Loucy (cell line): ENCODE measurements around the gene APBA3.

Experiments
- H2AFZ ChIP-seq: fragments of 200-600 bp; sonication (generic); 2 replicates; pipeline ENCODE4 v1.6.0; 2016; ENCODE audit warnings: antibody characterized with exemption, mild to moderate bottlenecking, low read length, moderate library complexity
- H3F3A ChIP-seq: fragments of 200-600 bp; 2 replicates; pipeline ENCODE4 v1.6.0; 2016; ENCODE audit warnings: antibody characterized with exemption, low read depth, mild to moderate bottlenecking
- H3K27me3 ChIP-seq: fragments of 200-600 bp; sonication (generic); 2 replicates; pipeline ENCODE4 v1.6.1; 2014; ENCODE audit warnings: low read length, mild to moderate bottlenecking; ENCODE audit not compliant: insufficient read depth, poor library complexity, severe bottlenecking
- H3K36me3 ChIP-seq: fragments of 200-600 bp; sonication (generic); 2 replicates; pipeline ENCODE4 v1.6.1; 2016; ENCODE audit warnings: low read length; ENCODE audit not compliant: insufficient read depth
- H3K4me1 ChIP-seq: fragments of 200-600 bp; sonication (generic); 2 replicates; pipeline ENCODE4 v1.5.1; 2014; ENCODE audit warnings: low read length, mild to moderate bottlenecking; ENCODE audit not compliant: insufficient read depth, poor library complexity, severe bottlenecking
- H3K4me2 ChIP-seq: fragments of 200-600 bp; sonication (generic); 2 replicates; pipeline ENCODE4 v1.6.0; 2014; ENCODE audit warnings: antibody characterized with exemption, low read length, low read depth, mild to moderate bottlenecking; ENCODE audit not compliant: poor library complexity, severe bottlenecking
- H3K4me3 ChIP-seq: fragments of 200-600 bp; sonication (generic); 2 replicates; pipeline ENCODE4 v1.5.1; 2014; ENCODE audit warnings: low read length, mild to moderate bottlenecking, mixed read lengths; ENCODE audit not compliant: poor library complexity, severe bottlenecking
- H3K79me2 ChIP-seq: fragments of 200-600 bp; sonication (generic); 2 replicates; pipeline ENCODE4 v1.6.1; 2014; ENCODE audit warnings: low read length; ENCODE audit not compliant: insufficient read depth
- H3K9ac ChIP-seq: fragments of 200-600 bp; sonication (generic); 2 replicates; pipeline ENCODE4 v1.6.0; 2014; ENCODE audit warnings: mild to moderate bottlenecking, low read depth, low read length, moderate library complexity; ENCODE audit not compliant: poor library complexity, severe bottlenecking
- H3K9me2 ChIP-seq: fragments of 200-600 bp; sonication (generic); replicated peaks from 2 replicates; pipeline ENCODE4 v1.6.1; 2016; ENCODE audit warnings: low read depth, low read length, mixed read lengths
- H3K9me3 ChIP-seq: fragments of 200-600 bp; sonication (generic); 2 replicates; pipeline ENCODE4 v1.6.1; 2014; ENCODE audit warnings: mild to moderate bottlenecking, antibody characterized with exemption, low read length, low read depth; ENCODE audit not compliant: insufficient read depth
- H4K20me1 ChIP-seq: fragments of 200-600 bp; sonication (generic); 2 replicates; pipeline ENCODE4 v1.6.0; 2014; ENCODE audit warnings: antibody characterized with exemption, low read length, mild to moderate bottlenecking; ENCODE audit not compliant: insufficient read depth, poor library complexity, severe bottlenecking
- CTCF ChIP-seq: fragments of 200-600 bp; sonication (generic); conservative IDR thresholded peaks from 2 replicates; pipeline ENCODE4 v1.5.1; 2014; ENCODE audit warnings: mild to moderate bottlenecking, antibody characterized with exemption, low read length
- EZH2phosphoT487 ChIP-seq: fragments of 200-600 bp; IDR thresholded peaks from 2 replicates; pipeline ENCODE4 v1.6.1; 2018; ENCODE audit warnings: antibody characterized with exemption, mild to moderate bottlenecking, moderate library complexity, borderline replicate concordance

Gene APBA3

GRCh38 chr19:3803114-3803888, 41.8 kb upstream of the APBA3 start:
- Histone ChIP-seq H3K36me3 (no peaks in the 10 kb centered on the region), H4K20me1 (no peaks in the 10 kb centered on the region), H3K4me3 (no peak overlapping the region), H3K9ac (no peak overlapping the region), H3K9me3 (no peaks in the 10 kb centered on the region), H3K4me1 (peaks cover 15% of the 10 kb centered on the region), H3K79me2 (no peaks in the 10 kb centered on the region), H3K4me2 (no peak overlapping the region), H3K27me3 (no peaks in the 10 kb centered on the region), H3K9me2 (no peaks in the 10 kb centered on the region), H2AFZ (no peak overlapping the region), H3F3A (no peaks in the 10 kb centered on the region)
- TF ChIP-seq CTCF (no peak), EZH2phosphoT487 (no peak)

DNA sequence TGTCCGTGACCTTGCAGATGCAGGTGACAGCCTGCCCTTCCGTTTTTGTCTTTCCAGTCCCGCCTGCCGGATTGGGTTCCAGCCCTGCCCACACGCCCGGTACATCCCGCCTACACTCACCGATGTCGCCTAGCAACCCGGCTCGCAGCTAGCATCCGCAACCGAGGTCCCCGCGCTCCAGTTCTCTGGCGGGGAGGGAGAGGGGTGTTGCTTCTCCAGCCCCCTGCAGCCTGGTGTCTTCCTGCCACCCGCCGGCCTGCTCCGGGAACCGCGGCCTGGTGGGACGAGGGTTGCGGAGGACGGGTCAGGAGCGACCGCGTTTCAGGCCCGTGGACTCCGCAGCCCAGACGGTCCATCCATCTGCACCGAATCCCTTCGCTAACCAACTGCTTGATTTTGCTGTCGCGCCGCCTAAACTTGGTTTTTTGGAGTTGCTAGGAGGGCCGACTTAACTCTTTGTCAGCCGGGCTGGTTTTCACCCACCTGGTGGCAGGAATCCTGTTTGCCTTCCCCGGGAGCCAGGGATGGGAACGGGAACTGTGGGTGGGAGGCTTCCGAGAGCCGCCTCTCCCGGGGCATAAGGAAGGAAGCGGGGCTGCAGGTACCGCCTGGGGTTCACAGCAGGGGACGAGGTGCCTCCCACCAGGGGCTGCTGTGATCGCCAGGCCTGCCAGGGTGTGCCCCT, 40.1 kb upstream of the APBA3 start:
- Histone ChIP-seq H4K20me1 (no peaks in the 10 kb centered on the region), H3K27me3 (no peaks in the 10 kb centered on the region), H3K79me2 (no peaks in the 10 kb centered on the region), H3F3A (no peaks in the 10 kb centered on the region), H3K9ac (no peak overlapping the region), H3K4me2 (no peak overlapping the region), H3K9me3 (peaks cover 4% of the 10 kb centered on the region; the same call in 1 of the 2 replicates), H3K4me3 (no peak overlapping the region), H3K36me3 (no peaks in the 10 kb centered on the region), H3K9me2 (no peaks in the 10 kb centered on the region), H3K4me1 (peaks cover 13% of the 10 kb centered on the region), H2AFZ (no peak overlapping the region)
- no peak for TF ChIP-seq EZH2phosphoT487
- no peak for TF ChIP-seq CTCF

GRCh38 chr19:3800996-3801395, 39.5 kb upstream of the APBA3 start:
- peaks cover 4% of the 10 kb centered on the region; the same call in 1 of the 2 replicates for H3K9me3 ChIP-seq
- H3K4me2 ChIP-seq = no peak overlapping the region
- H3F3A ChIP-seq = no peaks in the 10 kb centered on the region
- no peaks in the 10 kb centered on the region for H3K27me3 ChIP-seq
- H3K9me2 ChIP-seq = no peaks in the 10 kb centered on the region
- H3K36me3 ChIP-seq = no peaks in the 10 kb centered on the region
- H3K9ac ChIP-seq = no peak overlapping the region
- TF ChIP-seq CTCF (no peak), EZH2phosphoT487 (no peak)
- H3K4me1 ChIP-seq = peaks cover 13% of the 10 kb centered on the region
- H3K79me2 ChIP-seq = no peaks in the 10 kb centered on the region
- H4K20me1 ChIP-seq = no peaks in the 10 kb centered on the region
- no peak overlapping the region for H3K4me3 ChIP-seq
- no peak overlapping the region for H2AFZ ChIP-seq
